Astrocyte of the spinal cord (primary cell): ENCODE results near the gene OR4K13.

Experiments used
- DNase-seq: peaks from one replicate; pipeline ENCODE4 v3.0.0; 2011; ENCODE audit warnings: low read depth, low spot score
- H3K4me3 ChIP-seq: 2 replicates; pipeline ENCODE4 v1.5.1; 2011; ENCODE audit warnings: low read depth, mild to moderate bottlenecking, low read length, moderate library complexity
- in situ Hi-C: cut with HindIII; loops from 2 replicates; pipeline ENCODE4 v1.10.0; 2017; ENCODE audit warnings: low sequenced_read_pairs
- TF ChIP-seq, protein P1 (sequence below): IDR thresholded peaks from 2 replicates; pipeline ENCODE4 v1.5.1; 2012; ENCODE audit warnings: low read depth, mild to moderate bottlenecking, low read length, inconsistent platforms

Gene OR4K13, protein sequence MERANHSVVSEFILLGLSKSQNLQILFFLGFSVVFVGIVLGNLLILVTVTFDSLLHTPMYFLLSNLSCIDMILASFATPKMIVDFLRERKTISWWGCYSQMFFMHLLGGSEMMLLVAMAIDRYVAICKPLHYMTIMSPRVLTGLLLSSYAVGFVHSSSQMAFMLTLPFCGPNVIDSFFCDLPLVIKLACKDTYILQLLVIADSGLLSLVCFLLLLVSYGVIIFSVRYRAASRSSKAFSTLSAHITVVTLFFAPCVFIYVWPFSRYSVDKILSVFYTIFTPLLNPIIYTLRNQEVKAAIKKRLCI

DNA sequence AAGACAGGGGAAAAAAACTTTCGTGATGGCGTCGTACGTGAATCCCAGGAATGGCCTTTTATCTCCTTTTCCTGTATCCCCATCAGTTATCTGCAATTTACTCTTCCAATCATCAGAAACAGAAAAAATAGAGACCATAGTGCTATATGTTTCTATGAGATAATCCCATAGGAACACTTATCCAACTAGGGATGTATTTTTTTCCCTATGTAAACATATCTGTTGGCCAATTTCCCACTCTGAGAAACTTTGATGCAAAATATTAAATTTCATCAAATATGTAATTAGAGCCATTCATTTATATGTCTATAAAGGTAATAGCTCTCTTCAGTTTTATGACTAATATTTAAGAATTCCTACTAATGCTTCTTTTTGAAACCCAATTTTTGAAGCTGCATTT is at the start of gene OR4K13:
OR4K13 (minus strand) TSS at position 101 of the 400 bp plus-strand sequence. CDS start 1,280 bp downstream, outside the sequence.
- TF ChIP-seq, protein P1, sequence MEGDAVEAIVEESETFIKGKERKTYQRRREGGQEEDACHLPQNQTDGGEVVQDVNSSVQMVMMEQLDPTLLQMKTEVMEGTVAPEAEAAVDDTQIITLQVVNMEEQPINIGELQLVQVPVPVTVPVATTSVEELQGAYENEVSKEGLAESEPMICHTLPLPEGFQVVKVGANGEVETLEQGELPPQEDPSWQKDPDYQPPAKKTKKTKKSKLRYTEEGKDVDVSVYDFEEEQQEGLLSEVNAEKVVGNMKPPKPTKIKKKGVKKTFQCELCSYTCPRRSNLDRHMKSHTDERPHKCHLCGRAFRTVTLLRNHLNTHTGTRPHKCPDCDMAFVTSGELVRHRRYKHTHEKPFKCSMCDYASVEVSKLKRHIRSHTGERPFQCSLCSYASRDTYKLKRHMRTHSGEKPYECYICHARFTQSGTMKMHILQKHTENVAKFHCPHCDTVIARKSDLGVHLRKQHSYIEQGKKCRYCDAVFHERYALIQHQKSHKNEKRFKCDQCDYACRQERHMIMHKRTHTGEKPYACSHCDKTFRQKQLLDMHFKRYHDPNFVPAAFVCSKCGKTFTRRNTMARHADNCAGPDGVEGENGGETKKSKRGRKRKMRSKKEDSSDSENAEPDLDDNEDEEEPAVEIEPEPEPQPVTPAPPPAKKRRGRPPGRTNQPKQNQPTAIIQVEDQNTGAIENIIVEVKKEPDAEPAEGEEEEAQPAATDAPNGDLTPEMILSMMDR = no peak
- DNase-seq = no peak
- in situ Hi-C loops = no loop called here
- H3K4me3 ChIP-seq = no peak within 1 kb of the TSS

DNA sequence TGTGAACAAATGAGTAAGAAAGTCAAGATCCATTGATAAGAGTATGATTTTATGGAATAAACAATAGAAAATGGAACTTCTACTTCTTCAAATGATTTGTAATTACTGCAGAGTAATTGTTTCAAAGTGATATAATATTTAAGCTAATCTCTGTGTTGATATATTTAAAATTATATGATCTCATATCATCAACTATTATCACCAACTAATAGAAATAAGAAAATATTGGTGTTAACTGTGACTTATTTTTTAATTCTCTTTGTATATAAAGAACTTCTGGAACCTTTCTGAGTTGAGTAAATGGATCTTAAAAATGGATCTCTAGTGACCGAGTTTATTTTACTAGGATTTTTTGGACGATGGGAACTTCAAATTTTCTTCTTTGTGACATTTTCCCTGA is 23.9 kb upstream of the OR4K13 start, which contains the start of gene OR4L1:
OR4L1 (plus strand) TSS at position 301 of the 400 bp plus-strand sequence; CDS start at position 301, 0 bp downstream.
- TF ChIP-seq, protein P1 = no peak
- in situ Hi-C loops = no loop called here
- no peak within 1 kb of the TSS for H3K4me3 ChIP-seq
- DNase-seq = no peak

DNA sequence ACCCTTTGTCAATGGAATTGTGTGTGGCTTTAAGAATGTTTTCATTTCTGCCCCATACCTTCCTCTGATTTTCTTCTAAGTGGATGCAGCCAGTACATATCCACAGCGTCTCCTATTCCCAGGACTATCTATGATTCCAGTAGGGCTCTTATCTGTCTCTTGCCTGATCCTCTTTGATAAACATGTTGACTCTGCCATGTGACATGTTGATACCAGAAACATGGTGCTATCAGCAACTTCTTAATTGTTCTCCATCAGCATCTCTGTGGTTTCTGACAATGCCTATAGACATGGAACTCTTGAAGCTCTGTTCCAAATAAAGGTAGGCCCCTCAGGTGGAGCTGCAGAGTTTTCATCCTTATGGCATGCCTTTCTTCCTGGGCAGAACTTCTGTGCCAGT is 12.4 kb upstream of the OR4K13 start:
- no peak overlapping the region for H3K4me3 ChIP-seq
- in situ Hi-C loops = no loop called here
- DNase-seq = no peak
- TF ChIP-seq, protein P1 = no peak

- TF ChIP-seq, protein P1 = no peak
- H3K4me3 ChIP-seq = no peak overlapping the region
- in situ Hi-C loops = no loop called here
- DNase-seq = no peak
Observed at GRCh38 chr14:20044243-20044642, 8.4 kb upstream of the OR4K13 start.

DNA sequence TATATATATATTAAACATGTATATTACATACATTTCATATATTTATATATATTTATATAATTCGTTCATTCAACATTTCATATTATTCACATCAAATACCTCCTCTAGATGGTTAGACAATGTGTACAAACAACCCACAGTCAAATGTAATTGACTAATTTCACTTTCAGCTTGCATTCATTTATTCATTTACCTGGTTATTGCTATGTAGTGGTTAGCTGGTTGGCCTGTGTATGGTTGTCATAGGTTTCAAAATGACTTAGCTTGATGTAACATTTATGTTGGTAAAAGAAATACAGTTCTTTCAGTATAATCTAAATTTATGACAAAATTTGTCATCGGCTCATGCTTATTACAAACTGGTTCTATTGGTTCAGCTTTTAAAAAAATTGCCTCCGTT is 389 bp downstream of the OR4K13 start:
- in situ Hi-C loops = no loop called here
- TF ChIP-seq, protein P1 = no peak
- no peak for DNase-seq
- no peak overlapping the region for H3K4me3 ChIP-seq

- H3K4me3 ChIP-seq = no peak overlapping the region
- DNase-seq = no peak
- in situ Hi-C loops = no loop called here
- TF ChIP-seq, protein P1 = no peak
Observed at GRCh38 chr14:20031058-20031457, 4.8 kb downstream of the OR4K13 start.
